Gastrocnemius medialis (tissue), 4 donors: ENCODE measurements around the gene WDR20. TPM values are rescaled to one million over a fixed set of nuclear protein-coding genes. Genes with fewer than 3 reads are reported as not detected.

Experiments
- ATAC-seq, 2 donors: fragments of 150-250 bp; one replicate each; pipeline ENCODE4 v1.9.1; 2016
- DNase-seq, 2 donors: peaks; one replicate each; pipeline ENCODE4 v3.0.0-alpha.2; 2019
- H3K27ac ChIP-seq, 4 donors: fragments of 200-600 bp; sonication (generic); 1 replicate in 1 of 4; 2 replicates in 3 of 4; pipeline ENCODE4 v1.5.1; 2016 to 2018; ENCODE audit warnings: mild to moderate bottlenecking in 2 of 4, moderate library complexity in 1 of 4
- H3K27me3 ChIP-seq, 3 donors: fragments of 200-600 bp; sonication (generic) in 2 of 3; 1 replicate in 1 of 3; 2 replicates in 2 of 3; pipeline versions ENCODE4 v1.5.1 to v1.6.0; 2016 to 2019; ENCODE audit warnings: mild to moderate bottlenecking in 1 of 3, moderate library complexity in 1 of 3
- H3K36me3 ChIP-seq, 2 donors: fragments of 200-600 bp; sonication (generic) in 1 of 2; one replicate each; pipeline ENCODE4 v1.5.1; 2017 to 2018
- H3K4me1 ChIP-seq, 2 donors: fragments of 200-600 bp; sonication (generic) in 1 of 2; one replicate each; pipeline ENCODE4 v1.5.1; 2016 to 2017; ENCODE audit warnings: mild to moderate bottlenecking in 2 of 2
- H3K4me3 ChIP-seq, 4 donors: fragments of 200-600 bp; sonication (generic) in 3 of 4; 1 replicate in 1 of 4; 2 replicates in 3 of 4; pipeline ENCODE4 v1.5.1; 2016 to 2019; ENCODE audit warnings: mild to moderate bottlenecking in 2 of 4
- H3K9me3 ChIP-seq, 3 donors: fragments of 200-600 bp; sonication (generic) in 2 of 3; 1 replicate in 1 of 3; 2 replicates in 2 of 3; pipeline ENCODE4 v1.5.1; 2016 to 2019
- CTCF ChIP-seq, 5 experiments: fragments of 450-650 bp in 3 of 5; fragments of 200-600 bp in 2 of 5; sonication (generic) in 2 of 5; IDR thresholded peaks in 4 of 5; conservative IDR thresholded peaks in 1 of 5; 1 replicate in 4 of 5; 2 replicates in 1 of 5; pipeline ENCODE4 v1.5.1; 2016 to 2019; ENCODE audit warnings: antibody characterized with exemption in 5 of 5, mild to moderate bottlenecking in 3 of 5, moderate library complexity in 3 of 5
- POLR2A ChIP-seq, 2 donors: fragments of 450-650 bp; IDR thresholded peaks; one replicate each; pipeline ENCODE4 v1.6.1; 2017; ENCODE audit warnings: antibody characterized with exemption in 2 of 2, mild to moderate bottlenecking in 2 of 2, moderate library complexity in 2 of 2
- in situ Hi-C, 4 donors: fragments of 200-750 bp; cut with MboI; loops; one replicate each; pipeline versions ENCODE4 v1.15.0 to v1.8.0; 2017; ENCODE audit warnings: low sequenced_read_pairs in 4 of 4
- intact Hi-C: fragments of 100-400 bp; cut with DNase I; formaldehyde crosslinking; loops from one replicate; pipeline ENCODE4 v1.15.1; 2023; ENCODE audit warnings: low total_unique reads
- total RNA-seq, 4 donors: library from RNA; depleted of rRNA; stranded (reverse); fragments of >200 nt; gene quantifications; one replicate each; pipeline versions ENCODE4 v1.1.0 to v1.2.3, GENCODE V29; 2016

The WDR20 gene
- total RNA-seq, 4 donors from 2014 or later: 18.1 to 49.7 (median 21.0) TPM

- no peak overlapping the region for H3K27ac ChIP-seq
- DNase-seq (no peak), ATAC-seq (no peak)
- no peak overlapping the region for H3K4me3 ChIP-seq
- TF ChIP-seq POLR2A (IDR thresholded peaks at IDR 0.05) (no peak), CTCF (IDR thresholded peaks at IDR 0.05 in 4 of 5, conservative IDR thresholded peaks at IDR 0.05 in 1 of 5) (no peak)
- no peaks in the 10 kb centered on the region for H3K27me3 ChIP-seq
- in situ Hi-C loops (no loop called here), intact Hi-C loops (no loop called here)
- no peaks in the 10 kb centered on the region for H3K4me1 ChIP-seq
- H3K36me3 ChIP-seq: no peaks in the 10 kb centered on the region
- no peaks in the 10 kb centered on the region for H3K9me3 ChIP-seq
These were observed 85.7 kb downstream of the WDR20 start for GRCh38 chr14:102225386-102225785.

DNA sequence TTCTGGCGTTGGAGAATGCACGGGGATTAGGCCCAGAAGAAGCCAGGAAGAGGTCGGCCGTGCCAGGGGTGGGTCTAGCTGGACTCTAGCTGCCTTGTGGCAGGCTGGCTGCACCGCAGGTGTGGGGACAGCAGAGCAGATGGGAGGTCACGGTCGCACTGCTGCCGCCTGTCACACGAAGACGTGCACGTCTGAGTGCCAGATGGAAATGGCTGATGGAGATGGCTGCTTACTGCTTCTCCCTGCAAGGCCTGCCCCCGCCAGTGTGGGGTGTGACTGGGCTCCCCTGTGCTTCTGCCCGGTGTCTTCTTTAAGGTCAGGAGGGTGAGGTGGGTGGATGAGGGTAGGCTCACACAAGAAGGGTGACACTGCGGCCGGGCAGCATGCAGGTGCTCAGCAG lies 86.2 kb downstream of the WDR20 start:
- ATAC-seq: no peak
- intact Hi-C loops: no loop called here
- in situ Hi-C loops: no loop called here

GRCh38 chr14:102226356-102227125 lies 86.8 kb downstream of the WDR20 start:
- Histone ChIP-seq H3K4me3 (no peak overlapping the region), H3K4me1 (no peaks in the 10 kb centered on the region), H3K9me3 (no peaks in the 10 kb centered on the region), H3K27me3 (no peaks in the 10 kb centered on the region), H3K27ac (no peak overlapping the region), H3K36me3 (no peaks in the 10 kb centered on the region)
- in situ Hi-C loops (no loop called here), intact Hi-C loops (no loop called here)
- no peak for ATAC-seq
- TF ChIP-seq CTCF (IDR thresholded peaks at IDR 0.05 in 4 of 5, conservative IDR thresholded peaks at IDR 0.05 in 1 of 5) (no peak), POLR2A (IDR thresholded peaks at IDR 0.05) (no peak)
- DNase-seq: no peak

More for the DNA sequence above, 86.2 kb downstream of the WDR20 start:
- no peak for DNase-seq
- Histone ChIP-seq H3K9me3 (no peaks in the 10 kb centered on the region), H3K27me3 (no peaks in the 10 kb centered on the region), H3K4me3 (no peak overlapping the region), H3K4me1 (no peaks in the 10 kb centered on the region), H3K36me3 (no peaks in the 10 kb centered on the region), H3K27ac (no peak overlapping the region)
- no peak for TF ChIP-seq POLR2A (IDR thresholded peaks at IDR 0.05)
- no peak for TF ChIP-seq CTCF (IDR thresholded peaks at IDR 0.05 in 4 of 5, conservative IDR thresholded peaks at IDR 0.05 in 1 of 5)

- in situ Hi-C loops: no loop called here
- Histone ChIP-seq H3K9me3 (no peaks in the 10 kb centered on the region), H3K4me3 (peak overlapping the region in 3 of 4 donors; percentile 21 to 29 (median 24)), H3K36me3 (no peaks in the 10 kb centered on the region), H3K4me1 (no peaks in the 10 kb centered on the region), H3K27ac (no peak overlapping the region), H3K27me3 (no peaks in the 10 kb centered on the region)
- ATAC-seq: no peak
- intact Hi-C loops: no loop called here
- no peak for DNase-seq
- TF ChIP-seq POLR2A (IDR thresholded peaks at IDR 0.05): no peak
- no peak for TF ChIP-seq CTCF (IDR thresholded peaks at IDR 0.05 in 4 of 5, conservative IDR thresholded peaks at IDR 0.05 in 1 of 5)
These were observed 87.7 kb downstream of the WDR20 start for GRCh38 chr14:102227184-102227964.
